Measurements from ENCODE around the gene MTX1. TPM values are rescaled to one million over a fixed set of nuclear protein-coding genes. Genes with fewer than 3 reads are reported as not detected.
"Not testable (repeated sequence)": the region's sequence is repeated elsewhere in the genome, so short reads cannot be mapped to it uniquely, and the experiment has no call there.

The MTX1 gene
- total RNA-seq, 3 donors from 2014 or later: 41.1 to 50.8 (median 44.8) TPM

DNA sequence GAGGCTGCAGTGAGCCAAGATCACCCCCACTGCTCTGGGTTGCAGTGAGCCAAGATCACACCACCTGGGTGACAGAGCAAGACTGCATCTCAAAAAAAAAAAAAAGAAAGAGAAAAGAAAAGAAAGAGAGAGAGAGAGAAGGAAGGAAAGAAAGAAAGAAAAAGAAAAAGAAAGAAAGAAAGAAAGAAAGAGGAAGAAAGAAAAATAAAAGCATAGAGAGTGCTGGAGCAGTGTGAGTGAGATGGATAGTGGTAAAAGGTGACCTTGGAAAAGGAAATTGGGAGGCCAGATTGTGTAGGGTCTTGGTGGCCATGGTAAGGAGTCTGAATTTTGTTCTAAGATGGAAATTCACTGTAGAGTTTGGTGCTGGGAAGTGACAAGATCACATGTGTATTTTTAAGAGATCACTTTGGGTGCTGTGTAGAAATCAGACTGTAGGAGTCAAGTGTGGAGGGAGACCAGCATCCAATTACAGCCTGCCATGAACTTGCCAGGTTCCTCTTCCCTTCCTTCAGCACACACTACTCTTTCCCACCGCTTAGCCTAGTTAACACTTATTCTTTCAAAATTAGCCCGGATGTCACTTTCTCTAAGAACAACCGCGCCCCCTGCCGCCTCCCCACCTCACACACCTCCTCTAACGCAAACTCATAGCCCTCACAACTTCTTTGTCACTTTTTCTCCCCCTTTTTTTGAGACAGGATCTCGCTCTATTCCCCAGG lies 17.9 kb downstream of the MTX1 start:
- Histone ChIP-seq H3K4me1 (no peaks in the 10 kb centered on the region), H3K36me3 (no peaks in the 10 kb centered on the region), H3K27ac (peak overlapping the region; percentile 88 to 89), H3K9me3 (no peaks in the 10 kb centered on the region), H3K27me3 (no peaks in the 10 kb centered on the region), H3K4me3 (peak overlapping the region; percentile 57 to 75 (median 65))
- peak; percentile 36 to 50 (median 48) for TF ChIP-seq CTCF (IDR thresholded peaks at IDR 0.05)
- no peak for TF ChIP-seq POLR2AphosphoS5 (IDR thresholded peaks at IDR 0.05)
- TF ChIP-seq POLR2A (IDR thresholded peaks at IDR 0.05): no peak
- intact Hi-C loops (cut with DNase I; ENCODE audit: low total_unique reads): no loop called here
- peak in 1 of 2 donors; percentile 69 for DNase-seq (ENCODE audit: low spot score in 2 of 2)

DNA sequence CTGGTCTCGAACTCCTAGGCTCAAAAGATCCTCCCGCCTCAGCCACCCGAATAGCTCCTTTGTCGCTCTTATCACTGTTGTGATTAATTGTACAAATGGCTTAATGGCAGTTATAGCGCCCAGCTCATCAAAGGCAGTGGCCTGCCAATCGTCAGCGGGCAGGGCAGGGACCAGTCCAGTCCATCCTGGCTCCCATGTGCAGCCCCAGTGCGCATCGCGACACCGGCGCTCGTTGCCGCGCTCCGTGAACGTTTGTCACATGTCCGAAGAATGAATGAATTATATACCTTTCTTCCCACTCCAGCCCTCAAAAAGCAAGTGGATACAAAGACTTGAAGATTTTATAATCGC lies 18.4 kb downstream of the MTX1 start:
- no peaks in the 10 kb centered on the region for H3K9me3 ChIP-seq
- H3K4me3 ChIP-seq: peak overlapping the region; percentile 57 to 75 (median 65)
- intact Hi-C loops (cut with DNase I; ENCODE audit: low total_unique reads): no loop called here
- H3K27me3 ChIP-seq: no peaks in the 10 kb centered on the region
- peak in 1 of 2 donors; percentile 42 for DNase-seq (ENCODE audit: low spot score in 2 of 2)
- peak overlapping the region; percentile 88 to 89 for H3K27ac ChIP-seq
- TF ChIP-seq POLR2A (IDR thresholded peaks at IDR 0.05) (no peak), POLR2AphosphoS5 (IDR thresholded peaks at IDR 0.05) (peak in 1 of 3 donors; percentile 7)
- no peaks in the 10 kb centered on the region for H3K36me3 ChIP-seq
- no peaks in the 10 kb centered on the region for H3K4me1 ChIP-seq

DNA sequence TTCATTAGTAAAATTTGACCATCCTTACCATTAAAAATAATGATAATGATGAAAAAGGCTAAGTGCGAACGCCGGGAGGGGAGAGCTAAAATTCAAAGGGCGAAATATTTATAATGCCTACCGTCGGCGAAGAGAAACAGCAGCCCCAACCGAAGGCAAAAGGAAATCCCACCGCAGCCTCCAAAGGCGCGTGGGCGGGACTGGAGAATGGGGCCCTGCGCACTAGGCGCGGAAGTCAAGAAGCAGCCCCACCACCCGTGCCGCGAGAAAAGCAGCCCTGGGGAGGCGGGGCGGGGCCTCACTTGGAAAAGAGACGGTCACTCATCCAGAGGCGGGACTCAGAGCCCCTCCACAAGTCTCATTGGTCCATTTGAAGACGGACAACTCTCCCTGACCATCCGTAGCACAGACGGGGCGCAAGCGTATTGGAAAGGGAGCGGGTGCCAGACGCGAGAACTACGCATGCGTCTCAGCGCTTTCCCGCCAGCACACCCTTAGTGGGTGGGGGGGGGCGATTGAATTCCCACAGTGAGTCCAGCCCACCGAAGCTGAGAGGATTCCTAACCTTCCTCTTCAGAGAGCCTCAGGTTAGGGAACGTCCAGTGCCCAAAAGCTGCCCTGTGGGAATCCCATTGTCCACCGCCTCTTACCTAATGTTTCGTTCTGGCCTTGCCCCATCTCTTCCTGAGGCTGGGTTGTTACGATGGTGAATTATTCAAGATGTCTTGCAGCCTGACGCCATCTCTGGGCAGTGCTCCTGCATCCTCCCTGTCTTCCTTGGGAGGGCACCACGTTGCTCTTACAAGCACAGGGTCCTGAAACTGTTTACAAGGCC lies 19.0 kb downstream of the MTX1 start:
- Histone ChIP-seq H3K4me1 (no peaks in the 10 kb centered on the region), H3K4me3 (peak overlapping the region; percentile 57 to 75 (median 65)), H3K36me3 (no peaks in the 10 kb centered on the region), H3K27me3 (no peaks in the 10 kb centered on the region), H3K27ac (peak overlapping the region; percentile 88 to 89), H3K9me3 (no peaks in the 10 kb centered on the region)
- DNase-seq (ENCODE audit: low spot score in 2 of 2): peak; percentile 97 to 99
- intact Hi-C loops (cut with DNase I; ENCODE audit: low total_unique reads): no loop called here
- TF ChIP-seq POLR2AphosphoS5 (IDR thresholded peaks at IDR 0.05) (peak; percentile 57 to 79 (median 78)), CTCF (IDR thresholded peaks at IDR 0.05) (no peak), POLR2A (IDR thresholded peaks at IDR 0.05) (peak; percentile 52)

DNA sequence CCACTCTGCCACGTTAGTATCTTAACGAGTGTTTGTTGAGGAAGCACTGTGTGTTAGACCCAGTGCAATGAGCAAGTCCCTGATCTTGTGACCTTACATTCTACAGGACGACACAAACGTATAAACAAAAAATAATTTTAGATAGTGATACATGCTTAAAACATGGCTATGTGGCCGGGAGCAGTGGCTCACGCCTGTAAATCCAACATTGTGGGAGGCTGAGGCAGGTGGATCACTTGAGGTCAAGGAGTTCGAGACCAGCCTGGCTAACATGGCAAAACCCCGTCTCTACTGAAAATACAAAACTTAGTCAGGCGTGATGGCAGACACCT lies 19.6 kb downstream of the MTX1 start:
- no peaks in the 10 kb centered on the region for H3K36me3 ChIP-seq
- H3K27ac ChIP-seq: peak overlapping the region; percentile 88 to 89
- H3K27me3 ChIP-seq: no peaks in the 10 kb centered on the region
- no peaks in the 10 kb centered on the region for H3K9me3 ChIP-seq
- intact Hi-C loops (cut with DNase I; ENCODE audit: low total_unique reads): no loop called here
- DNase-seq (ENCODE audit: low spot score in 2 of 2): no peak
- peak overlapping the region; percentile 57 to 75 (median 65) for H3K4me3 ChIP-seq
- TF ChIP-seq POLR2AphosphoS5 (IDR thresholded peaks at IDR 0.05): no peak
- TF ChIP-seq CTCF (IDR thresholded peaks at IDR 0.05): no peak
- no peak for TF ChIP-seq POLR2A (IDR thresholded peaks at IDR 0.05)
- no peaks in the 10 kb centered on the region for H3K4me1 ChIP-seq

GRCh38 chr1:155231302-155231701 lies 22.8 kb downstream of the MTX1 start:
- H3K27me3 ChIP-seq; H3K4me1 ChIP-seq; intact Hi-C loops (cut with DNase I; ENCODE audit: low total_unique reads); DNase-seq (ENCODE audit: low spot score in 2 of 2); H3K9me3 ChIP-seq; H3K4me3 ChIP-seq; H3K36me3 ChIP-seq: not testable (repeated sequence)
- peak overlapping the region; percentile 19 to 50 for H3K27ac ChIP-seq

DNA sequence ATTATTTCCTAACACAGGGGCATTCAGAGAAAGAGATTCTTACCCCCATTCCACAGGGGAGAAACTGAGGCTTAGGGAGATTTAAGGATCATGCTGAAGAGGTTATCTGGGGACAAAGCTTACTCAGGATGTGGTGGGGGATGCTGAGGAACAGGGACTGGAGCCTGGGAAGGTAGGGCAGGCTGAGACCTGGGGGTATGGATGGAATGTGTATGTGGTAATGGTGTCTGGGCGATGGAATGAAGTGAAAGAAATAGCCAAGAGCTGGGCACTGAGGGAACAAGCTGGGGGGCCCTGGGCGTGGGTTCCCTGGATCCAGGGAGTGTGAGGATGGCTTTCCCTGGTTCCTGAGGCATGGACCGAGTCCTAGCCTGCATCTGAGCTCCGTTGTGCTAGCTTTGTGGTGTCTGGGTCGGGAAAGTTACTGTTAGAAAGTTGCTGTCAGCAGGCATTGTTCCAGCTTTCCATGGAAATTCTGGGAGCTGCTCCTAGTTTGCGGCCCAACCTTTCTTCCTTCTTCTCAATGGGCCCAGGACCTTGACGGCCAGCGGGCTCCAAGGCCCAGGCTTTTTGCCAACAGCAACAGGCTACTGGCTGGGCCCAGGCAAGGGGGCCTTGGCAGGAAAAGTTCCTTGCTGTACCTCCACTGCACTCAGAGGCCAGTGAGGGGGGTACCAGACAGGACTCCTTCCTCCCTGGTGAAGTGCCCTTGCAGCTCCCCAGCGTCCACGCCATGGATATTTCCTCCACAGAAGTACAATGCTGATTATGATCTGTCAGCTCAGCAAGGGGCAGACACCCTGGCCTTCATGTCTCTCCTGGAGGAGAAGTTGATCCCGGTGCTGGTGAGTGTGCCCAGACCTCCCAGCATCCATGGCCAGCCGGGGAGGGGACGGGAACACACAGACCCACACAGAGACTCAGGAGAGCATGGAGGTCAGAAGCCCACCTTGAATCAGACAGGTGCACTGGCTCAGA lies 23.8 kb downstream of the MTX1 start:
- H3K9me3 ChIP-seq; H3K36me3 ChIP-seq; H3K27me3 ChIP-seq; H3K4me3 ChIP-seq; H3K4me1 ChIP-seq; DNase-seq (ENCODE audit: low spot score in 2 of 2); intact Hi-C loops (cut with DNase I; ENCODE audit: low total_unique reads): not testable (repeated sequence)
- peak overlapping the region; percentile 50 to 72 for H3K27ac ChIP-seq

DNA sequence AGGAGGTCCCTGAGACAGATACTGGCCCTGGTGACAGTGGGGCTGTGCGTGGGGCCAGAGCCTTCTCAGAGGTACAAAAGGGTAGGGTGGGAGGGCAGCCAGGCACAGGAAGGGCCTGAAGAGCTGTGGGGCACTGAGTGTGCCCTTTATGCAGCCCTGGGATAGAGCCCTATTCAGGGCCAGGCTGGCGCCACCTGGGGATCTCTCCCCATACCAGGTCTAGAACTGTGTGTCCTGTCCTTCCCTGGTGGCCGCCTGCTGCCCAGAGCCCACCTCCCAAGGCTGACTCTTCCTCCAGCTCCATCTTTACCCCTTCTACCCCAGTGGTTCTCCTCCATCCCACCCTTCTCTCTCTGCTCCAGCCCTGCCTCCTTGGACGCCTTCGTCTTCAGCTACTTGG lies 25.0 kb downstream of the MTX1 start:
- DNase-seq (ENCODE audit: low spot score in 2 of 2); H3K36me3 ChIP-seq; H3K9me3 ChIP-seq; intact Hi-C loops (cut with DNase I; ENCODE audit: low total_unique reads); H3K4me3 ChIP-seq; H3K4me1 ChIP-seq; H3K27me3 ChIP-seq; H3K27ac ChIP-seq: not testable (repeated sequence)

DNA sequence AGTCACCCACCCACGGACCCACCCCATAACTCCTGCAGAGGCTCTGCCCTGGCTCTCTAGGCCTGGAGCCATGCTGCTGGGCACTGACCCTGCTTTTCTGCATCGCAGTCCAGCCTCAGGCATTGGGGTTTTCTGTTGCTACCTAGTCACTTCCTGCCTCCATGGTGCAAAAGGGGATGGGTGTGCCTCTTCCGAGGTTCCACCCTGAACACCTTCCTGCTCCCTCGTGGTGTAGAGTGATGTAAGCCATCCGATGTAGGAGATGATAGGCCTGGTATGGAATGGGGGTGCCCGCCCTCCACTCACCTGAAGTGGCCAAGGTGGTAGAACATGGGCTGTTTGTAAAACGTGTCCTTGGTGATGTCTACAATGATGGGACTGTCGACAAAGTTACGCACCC lies 26.9 kb downstream of the MTX1 start:
- H3K4me3 ChIP-seq; H3K9me3 ChIP-seq; H3K27me3 ChIP-seq; intact Hi-C loops (cut with DNase I; ENCODE audit: low total_unique reads); H3K36me3 ChIP-seq; DNase-seq (ENCODE audit: low spot score in 2 of 2); H3K27ac ChIP-seq; H3K4me1 ChIP-seq: not testable (repeated sequence)
